ENCODE results near the gene SELENBP1. TPM values are rescaled to one million over a fixed set of nuclear protein-coding genes. Genes with fewer than 3 reads are reported as not detected.

The SELENBP1 gene
- total RNA-seq, 1 experiment from 2014 or later = 11.6 TPM

- H3K4me3 Mint-ChIP-seq (ENCODE audit: unreplicated experiment) = no peak overlapping the region
- peaks cover 97% of the 10 kb centered on the region for H3K36me3 Mint-ChIP-seq (ENCODE audit: insufficient read depth, unreplicated experiment)
- no peak for TF ChIP-seq CTCF (IDR thresholded peaks at IDR 0.05; ENCODE audit: unreplicated experiment)
- ChIA-PET CTCF (interaction anchor here (0.7 to 2.2 kb wide), 3 partner anchors 8 to 11 kb away, joined by 3 to 11 read pairs (median 4); no protein-coding TSS in a partner anchor), POLR2A (interaction anchor here (1.2 to 3.0 kb wide), 4 partner anchors 15 to 105 kb away, joined by 3 to 10 read pairs (median 6); partner anchors contain the start of gene SELENBP1)
- H3K27ac Mint-ChIP-seq (ENCODE audit: low read depth, unreplicated experiment) = peak overlapping the region; percentile 47
- no peak for DNase-seq (ENCODE audit: unreplicated experiment)
- intact Hi-C loops (cut with micrococcal nuclease) = no loop called here
- no peaks in the 10 kb centered on the region for H3K27me3 Mint-ChIP-seq (ENCODE audit: insufficient read depth, unreplicated experiment)
- H3K9me3 Mint-ChIP-seq (ENCODE audit: unreplicated experiment) = no peaks in the 10 kb centered on the region
- peaks cover 11% of the 10 kb centered on the region for H3K4me1 Mint-ChIP-seq (ENCODE audit: insufficient read depth, unreplicated experiment)
- no TSS peak for BruUV-seq (replicated peaks)
These were observed 33.7 kb upstream of the SELENBP1 start for GRCh38 chr1:151406176-151406575.

GRCh38 chr1:151405187-151405951 is 32.9 kb upstream of the SELENBP1 start:
- ChIA-PET CTCF (interaction anchor here (0.6 to 2.4 kb wide), 6 partner anchors 9 to 105 kb away, joined by 3 to 11 read pairs (median 4); partner anchors contain the start of gene RFX5), POLR2A (interaction anchor here (1.0 to 3.0 kb wide), 5 partner anchors 9 to 105 kb away, joined by 3 to 10 read pairs (median 3); partner anchors contain the start of gene SELENBP1)
- intact Hi-C loops (cut with micrococcal nuclease) = no loop called here
- no TSS peak for BruUV-seq (replicated peaks)
- Mint-ChIP-seq H3K4me3 (ENCODE audit: unreplicated experiment) (no peak overlapping the region), H3K27ac (ENCODE audit: low read depth, unreplicated experiment) (no peak overlapping the region), H3K27me3 (ENCODE audit: insufficient read depth, unreplicated experiment) (no peaks in the 10 kb centered on the region), H3K36me3 (ENCODE audit: insufficient read depth, unreplicated experiment) (peaks cover 97% of the 10 kb centered on the region), H3K9me3 (ENCODE audit: unreplicated experiment) (no peaks in the 10 kb centered on the region), H3K4me1 (ENCODE audit: insufficient read depth, unreplicated experiment) (peaks cover 19% of the 10 kb centered on the region)
- DNase-seq (ENCODE audit: unreplicated experiment) = no peak
- no peak for TF ChIP-seq CTCF (IDR thresholded peaks at IDR 0.05; ENCODE audit: unreplicated experiment)

DNA sequence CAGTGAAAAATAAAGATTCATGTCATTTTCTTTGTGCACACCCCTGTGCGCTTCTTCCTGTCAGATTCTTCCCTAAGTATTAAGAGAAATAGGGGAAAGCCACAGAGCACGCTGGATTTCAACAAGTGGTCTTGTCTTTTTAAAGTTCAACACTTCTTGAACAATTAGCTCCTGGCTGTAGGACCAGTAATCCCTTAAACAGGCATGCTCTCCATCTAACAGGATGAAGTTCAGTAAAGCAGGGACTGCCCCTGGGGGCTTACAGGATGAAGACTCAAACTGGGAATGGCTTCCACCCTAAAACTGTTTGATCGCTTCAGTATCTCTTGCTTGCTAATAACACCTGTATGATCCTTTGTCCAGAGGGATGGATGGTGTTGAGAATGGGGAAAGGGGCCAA is 31.1 kb upstream of the SELENBP1 start:
- no peak for DNase-seq (ENCODE audit: unreplicated experiment)
- Mint-ChIP-seq H3K4me1 (ENCODE audit: insufficient read depth, unreplicated experiment) (peaks cover 20% of the 10 kb centered on the region), H3K36me3 (ENCODE audit: insufficient read depth, unreplicated experiment) (peaks cover 93% of the 10 kb centered on the region), H3K27ac (ENCODE audit: low read depth, unreplicated experiment) (peak overlapping the region; percentile 3), H3K9me3 (ENCODE audit: unreplicated experiment) (no peaks in the 10 kb centered on the region), H3K4me3 (ENCODE audit: unreplicated experiment) (no peak overlapping the region), H3K27me3 (ENCODE audit: insufficient read depth, unreplicated experiment) (no peaks in the 10 kb centered on the region)
- ChIA-PET CTCF (interaction anchor here (0.8 to 2.4 kb wide), 6 partner anchors 11 to 103 kb away, joined by 4 to 11 read pairs (median 4); no protein-coding TSS in a partner anchor), POLR2A (interaction anchor here (0.6 to 5.7 kb wide), 9 partner anchors 8 to 163 kb away, joined by 3 to 46 read pairs (median 5); partner anchors contain the start of genes PI4KB, SELENBP1 and ZNF687)
- BruUV-seq (replicated peaks) = TSS peak; percentile 1
- intact Hi-C loops (cut with micrococcal nuclease) = no loop called here
- no peak for TF ChIP-seq CTCF (IDR thresholded peaks at IDR 0.05; ENCODE audit: unreplicated experiment)

GRCh38 chr1:151402764-151403163 is 30.3 kb upstream of the SELENBP1 start:
- peaks cover 20% of the 10 kb centered on the region for H3K4me1 Mint-ChIP-seq (ENCODE audit: insufficient read depth, unreplicated experiment)

More at GRCh38 chr1:151402764-151403163, 30.3 kb upstream of the SELENBP1 start:
- no peak for DNase-seq (ENCODE audit: unreplicated experiment)
- ChIA-PET CTCF (interaction anchor here (0.6 to 1.4 kb wide), 11 partner anchors 14 to 453 kb away, joined by 3 to 10 read pairs (median 4); no protein-coding TSS in a partner anchor), POLR2A (interaction anchor here (0.6 to 5.7 kb wide), 12 partner anchors 9 to 121 kb away, joined by 3 to 46 read pairs (median 4); partner anchors contain the start of genes PI4KB, SELENBP1 and ZNF687)
- Mint-ChIP-seq H3K27me3 (ENCODE audit: insufficient read depth, unreplicated experiment) (no peaks in the 10 kb centered on the region), H3K27ac (ENCODE audit: low read depth, unreplicated experiment) (peak overlapping the region; percentile 39), H3K36me3 (ENCODE audit: insufficient read depth, unreplicated experiment) (peaks cover 86% of the 10 kb centered on the region), H3K9me3 (ENCODE audit: unreplicated experiment) (no peaks in the 10 kb centered on the region), H3K4me3 (ENCODE audit: unreplicated experiment) (no peak overlapping the region)
- intact Hi-C loops (cut with micrococcal nuclease) = no loop called here
- no peak for TF ChIP-seq CTCF (IDR thresholded peaks at IDR 0.05; ENCODE audit: unreplicated experiment)
- no TSS peak for BruUV-seq (replicated peaks)

Data from MCF 10A (cell line).